HG02885 (cell line): Measurements from ENCODE around the gene CAPN2.
A peak's percentile ranks its signal among the peaks of the same experiment; 100 is the strongest.
"Not testable (repeated sequence)": the region's sequence is repeated elsewhere in the genome, so short reads cannot be mapped to it uniquely, and the experiment has no call there.

Experiments
- ATAC-seq: cut with Tn5 transposase; IDR thresholded peaks from one replicate; pipeline ENCODE4 v1.9.1; 2021; ENCODE audit warnings: mild to moderate bottlenecking; ENCODE audit not compliant: unreplicated experiment, poor library complexity

Gene CAPN2

GRCh38 chr1:223733898-223734852 is 21.8 kb downstream of the CAPN2 start:
- ATAC-seq = no peak

GRCh38 chr1:223736638-223737037 is 24.3 kb downstream of the CAPN2 start:
- ATAC-seq = not testable (repeated sequence)

GRCh38 chr1:223737342-223737741 is 25.0 kb downstream of the CAPN2 start:
- ATAC-seq = no peak

- ATAC-seq = no peak
Measured at GRCh38 chr1:223738465-223739365, 26.4 kb downstream of the CAPN2 start.

DNA sequence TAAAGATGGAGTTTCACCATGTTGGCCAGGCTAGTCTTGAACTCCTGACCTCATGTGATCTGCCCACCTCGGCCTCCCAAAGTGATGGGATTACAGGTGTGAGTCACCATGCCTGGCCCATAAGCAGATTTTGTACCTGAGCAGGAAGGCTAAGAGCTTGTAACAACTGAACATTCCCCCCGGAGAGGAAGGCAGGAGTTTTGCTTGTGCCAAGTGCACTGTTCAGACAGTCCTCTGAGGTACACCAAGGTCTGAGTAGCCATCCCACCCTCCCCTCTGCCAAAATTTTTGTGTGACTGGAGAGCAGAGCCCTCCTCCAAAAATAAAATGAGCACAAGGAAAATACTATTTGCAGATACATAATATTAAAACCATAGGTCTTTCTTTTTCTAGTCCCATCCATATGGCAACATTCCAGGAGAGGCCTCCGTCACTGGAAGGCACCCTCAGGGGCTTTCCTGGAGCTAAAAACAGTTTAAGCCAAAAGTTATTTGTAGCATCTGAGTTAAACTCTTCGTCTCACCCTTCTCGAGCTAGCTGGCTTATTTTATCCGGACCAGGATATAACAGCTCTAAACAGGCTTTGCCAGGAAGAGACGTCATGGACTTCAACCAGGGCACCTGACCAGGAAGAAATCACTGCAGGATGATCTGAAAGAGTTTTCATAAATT is 27.2 kb downstream of the CAPN2 start:
- ATAC-seq = no peak

DNA sequence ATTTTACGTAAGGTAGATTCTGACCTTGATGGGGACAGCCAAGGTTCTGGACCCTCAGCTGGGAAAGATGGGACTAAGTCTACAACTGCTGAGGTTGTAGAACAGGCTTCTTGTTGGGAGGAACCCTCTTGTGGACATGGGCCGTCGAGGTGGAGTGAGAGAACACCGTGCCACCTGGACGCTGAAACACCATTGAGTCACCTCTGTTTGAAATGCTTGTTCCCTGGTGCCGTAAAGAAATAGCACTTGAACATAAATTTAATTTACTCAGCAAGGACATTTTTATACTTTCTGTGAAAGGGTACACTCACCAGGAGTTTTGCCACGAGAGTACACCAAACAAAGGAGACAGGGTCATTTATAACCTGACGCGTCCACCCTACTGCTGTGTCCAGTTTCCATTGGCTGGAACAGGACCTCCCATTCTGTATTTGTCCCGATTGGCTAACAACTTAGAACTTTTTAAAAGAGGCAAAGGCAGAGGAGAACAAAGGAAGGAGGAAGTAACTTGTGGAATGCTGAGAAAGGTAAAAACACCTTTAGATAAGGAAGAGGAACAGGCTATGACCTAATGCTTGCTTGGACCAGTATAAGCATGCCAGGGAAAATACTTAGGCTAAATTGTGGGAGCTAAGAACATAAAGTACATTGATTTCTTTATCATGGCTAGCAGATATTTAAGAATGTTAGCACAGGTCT is 27.8 kb downstream of the CAPN2 start:
- ATAC-seq = not testable (repeated sequence)

- ATAC-seq = no peak
Measured at GRCh38 chr1:223741861-223742260, 29.5 kb downstream of the CAPN2 start.

DNA sequence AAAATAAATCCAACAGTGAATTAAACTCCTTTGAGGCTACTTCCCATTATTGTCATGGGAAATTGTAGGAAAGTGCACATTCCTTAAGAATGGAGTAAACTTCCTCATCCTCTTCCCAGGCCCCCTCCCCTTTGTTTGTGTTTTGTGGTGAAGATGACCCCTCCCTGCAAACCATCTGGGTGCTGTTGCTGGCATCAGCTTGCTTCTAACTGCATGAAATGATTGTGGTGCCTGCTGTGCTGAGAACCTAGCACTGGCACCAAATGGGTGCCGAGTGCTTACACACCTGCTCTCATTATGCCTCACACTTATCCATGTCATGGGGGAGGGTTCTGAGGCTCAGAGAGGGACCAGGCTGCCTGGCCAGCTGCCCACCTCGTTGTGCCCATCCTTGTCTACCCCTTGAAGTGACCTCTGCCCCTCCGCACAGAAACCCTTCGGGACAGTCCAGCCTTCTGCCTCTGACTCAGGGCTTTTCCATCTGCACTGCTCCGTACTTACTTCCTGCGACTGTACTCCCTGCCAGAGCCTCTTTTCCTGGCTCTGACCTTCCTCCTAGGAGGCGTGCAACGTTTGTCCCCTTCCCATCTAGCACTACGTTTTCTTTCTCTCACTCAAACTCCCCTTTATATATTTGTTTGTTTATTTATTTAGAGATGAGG is 30.6 kb downstream of the CAPN2 start:
- ATAC-seq = no peak

GRCh38 chr1:223745731-223746130 is 33.4 kb downstream of the CAPN2 start:
- ATAC-seq = no peak

DNA sequence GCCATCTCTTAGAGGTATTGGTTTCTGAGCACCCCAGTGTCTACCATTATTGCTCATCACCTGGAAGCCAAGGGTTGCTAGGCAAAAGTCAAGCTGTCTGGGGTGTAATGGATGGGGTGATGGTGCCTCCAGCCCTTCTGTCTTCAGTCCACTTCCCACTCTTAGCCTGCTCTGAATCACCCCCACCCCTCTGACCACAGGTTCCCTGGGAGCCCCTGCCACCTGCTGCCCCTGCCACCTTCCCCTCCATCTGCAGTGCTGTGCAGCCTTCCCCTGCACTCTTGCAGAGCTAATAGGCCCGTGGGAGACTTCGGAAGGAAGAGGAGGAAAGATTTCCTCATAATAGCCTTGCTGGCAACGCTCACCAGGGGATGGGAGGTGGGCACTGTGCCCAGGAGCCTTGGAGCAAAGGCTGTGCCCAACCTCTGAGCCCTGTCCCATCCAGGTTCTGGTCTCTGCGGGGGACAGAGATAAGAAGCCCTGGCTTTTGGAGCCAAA is 35.5 kb downstream of the CAPN2 start:
- ATAC-seq = no peak

DNA sequence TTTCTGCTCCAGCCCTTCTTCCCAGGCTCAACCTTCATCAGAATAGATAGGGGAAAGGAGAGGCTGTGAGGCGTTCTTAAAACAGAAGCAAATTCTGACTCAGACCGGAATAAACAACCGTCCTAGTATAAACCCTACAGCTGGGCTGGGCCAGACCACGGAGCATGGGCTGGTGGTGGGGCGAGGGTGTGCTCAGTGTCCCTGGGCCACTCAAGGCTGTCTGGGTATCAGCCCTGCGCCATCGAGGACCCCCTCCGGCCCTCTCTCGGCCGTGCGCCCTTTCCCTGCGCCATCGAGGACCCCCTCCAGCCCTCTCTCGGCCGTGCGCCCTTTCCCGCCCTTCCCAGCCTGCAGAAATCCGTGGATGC is 36.0 kb downstream of the CAPN2 start:
- no peak for ATAC-seq

- peak; percentile 74 for ATAC-seq
Measured at GRCh38 chr1:223748773-223749733, 36.7 kb downstream of the CAPN2 start.

DNA sequence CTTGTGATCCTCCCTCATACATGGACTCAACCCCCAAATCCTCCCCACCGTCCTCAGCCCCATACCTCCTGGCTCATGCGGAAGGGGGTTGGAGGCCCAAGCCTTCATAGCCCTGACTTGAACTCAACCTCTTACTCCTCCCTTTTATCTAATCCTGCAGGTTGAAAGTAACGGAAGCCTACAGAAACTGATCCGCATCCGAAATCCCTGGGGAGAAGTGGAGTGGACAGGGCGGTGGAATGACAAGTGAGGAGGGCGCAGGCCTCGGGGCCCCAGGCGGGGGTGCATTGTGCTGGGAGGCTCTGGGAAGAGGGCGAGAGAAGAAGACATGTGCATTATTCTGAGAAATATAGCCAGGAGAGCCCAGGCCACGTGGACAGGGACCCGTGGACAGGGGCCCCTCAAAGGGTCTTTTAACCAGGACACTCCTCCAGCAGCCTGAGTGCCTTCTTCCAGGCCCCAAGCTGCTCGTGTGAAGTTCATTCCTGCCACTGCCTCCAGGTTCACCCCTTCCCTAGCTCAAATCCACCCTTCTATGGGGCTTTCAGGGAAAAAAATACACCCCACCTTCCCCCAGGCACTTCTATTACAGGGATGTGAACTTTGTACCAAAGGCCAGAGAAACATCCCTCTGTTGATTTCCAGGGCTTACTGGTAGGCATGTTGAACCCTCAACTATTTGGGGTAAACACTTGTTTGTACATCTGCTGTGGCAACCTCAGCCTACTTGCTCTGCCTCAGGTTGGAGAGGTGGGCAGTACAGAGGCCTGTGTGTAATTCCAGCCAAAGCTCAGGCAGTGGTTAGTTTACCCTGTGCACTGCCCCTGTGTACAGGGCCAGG is 38.6 kb downstream of the CAPN2 start:
- no peak for ATAC-seq

DNA sequence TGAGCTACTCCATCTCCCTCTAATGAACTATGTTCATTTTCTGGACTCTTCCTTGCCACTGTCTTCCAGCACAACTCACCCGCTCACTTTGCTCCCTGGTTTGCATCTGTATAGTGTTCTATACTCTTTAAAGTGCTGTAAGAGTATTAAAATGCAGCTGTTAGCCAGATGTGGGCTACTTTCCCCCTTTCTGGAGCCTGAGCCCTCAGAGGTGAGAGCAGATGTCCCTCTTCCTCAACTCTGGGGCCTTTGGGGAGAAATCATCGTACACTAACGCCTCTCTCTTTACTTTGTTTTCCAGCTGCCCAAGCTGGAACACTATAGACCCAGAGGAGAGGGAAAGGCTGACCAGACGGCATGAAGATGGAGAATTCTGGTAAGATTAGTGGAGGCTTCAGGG is 39.4 kb downstream of the CAPN2 start:
- ATAC-seq = no peak

DNA sequence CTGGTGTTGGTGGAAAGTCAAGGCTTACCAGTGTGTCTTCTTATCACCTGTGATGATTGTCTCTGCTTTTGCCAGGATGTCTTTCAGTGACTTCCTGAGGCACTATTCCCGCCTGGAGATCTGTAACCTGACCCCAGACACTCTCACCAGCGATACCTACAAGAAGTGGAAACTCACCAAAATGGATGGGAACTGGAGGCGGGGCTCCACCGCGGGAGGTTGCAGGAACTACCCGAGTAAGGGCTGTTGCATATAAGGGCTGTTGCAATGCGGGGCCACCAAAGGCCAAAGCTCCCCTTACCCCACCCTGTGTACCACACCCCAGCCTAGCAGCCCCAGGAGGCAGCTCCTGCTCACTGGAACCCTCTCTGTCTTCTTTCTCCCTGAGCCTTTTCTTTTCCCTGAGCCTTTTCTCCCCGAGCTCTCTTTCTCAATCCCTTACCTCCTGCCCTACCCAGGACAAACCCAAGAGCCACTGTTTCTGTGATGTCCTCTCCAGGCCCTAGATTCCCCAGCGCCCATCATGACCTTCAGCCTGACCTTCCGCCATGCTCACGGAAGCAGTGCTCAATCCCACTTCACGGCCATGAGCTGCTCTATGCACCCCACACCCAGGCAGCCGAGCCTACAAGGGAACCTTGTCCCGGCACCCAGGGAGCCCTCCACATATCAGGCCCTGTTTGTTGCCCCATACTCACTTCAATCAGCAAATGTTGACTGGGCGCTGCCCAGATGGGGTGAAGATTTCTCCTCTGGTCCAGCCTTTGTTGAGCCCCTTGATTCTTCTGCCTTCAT is 40.6 kb downstream of the CAPN2 start:
- no peak for ATAC-seq

DNA sequence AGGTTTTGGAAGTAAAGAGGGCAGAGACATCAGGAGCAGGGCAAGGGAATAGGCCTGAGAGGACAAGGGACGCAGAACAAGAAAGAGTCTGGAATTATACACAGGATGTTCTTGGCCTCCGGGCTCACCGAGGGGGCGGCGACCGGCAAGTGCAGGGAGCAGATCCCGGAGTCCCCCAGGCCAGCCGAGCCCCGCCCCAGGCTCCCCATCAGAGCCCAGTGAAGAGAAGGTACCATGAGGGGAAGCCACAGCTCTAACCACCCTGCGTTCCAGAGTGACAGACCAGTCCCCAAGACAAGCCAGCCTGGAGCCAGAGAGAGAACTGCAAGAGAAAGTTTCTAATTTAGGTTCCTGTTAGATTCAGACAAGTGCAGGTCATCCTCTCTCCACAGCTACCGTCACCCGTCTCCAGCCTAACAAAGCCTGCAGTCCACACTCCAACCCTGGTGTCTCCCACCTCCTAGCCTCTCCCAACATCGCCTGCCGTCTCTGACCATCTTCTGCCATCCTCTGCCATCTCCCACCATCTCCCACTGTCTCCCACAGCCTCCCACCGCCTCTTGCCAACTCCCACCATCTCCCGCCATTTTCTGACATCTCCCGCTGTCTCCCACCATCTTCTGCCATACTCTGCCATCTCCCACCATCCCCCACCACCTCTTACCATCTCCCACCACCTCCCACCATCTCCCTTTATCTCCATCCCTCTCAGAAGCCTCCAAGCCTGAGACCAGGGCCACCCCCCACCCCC is 42.5 kb downstream of the CAPN2 start:
- no peak for ATAC-seq
